Measurements from ENCODE around the gene NCCRP1.

NCCRP1 gene

GRCh38 chr19:39157997-39158389 lies 38.8 kb upstream of the NCCRP1 start:
- DNase-seq (ENCODE audit: low spot score in 2 of 2) = no peak
- no peaks in the 10 kb centered on the region for H3K4me1 ChIP-seq
- in situ Hi-C loops (cut with MboI; ENCODE audit: low sequenced_read_pairs) = no loop called here
- no peaks in the 10 kb centered on the region for H3K27me3 ChIP-seq (ENCODE audit: low read depth)
- H3K9me3 ChIP-seq = no peaks in the 10 kb centered on the region
- H3K36me3 ChIP-seq (replicated peaks) = no peaks in the 10 kb centered on the region
- no peak overlapping the region for H3K4me3 ChIP-seq

GRCh38 chr19:39158646-39159260 lies 38.0 kb upstream of the NCCRP1 start:
- Histone ChIP-seq H3K36me3 (replicated peaks) (no peaks in the 10 kb centered on the region), H3K27me3 (ENCODE audit: low read depth) (no peaks in the 10 kb centered on the region), H3K9me3 (no peaks in the 10 kb centered on the region), H3K4me1 (no peaks in the 10 kb centered on the region), H3K4me3 (no peak overlapping the region)
- DNase-seq (ENCODE audit: low spot score in 2 of 2) = no peak
- in situ Hi-C loops (cut with MboI; ENCODE audit: low sequenced_read_pairs) = no loop called here

- no peaks in the 10 kb centered on the region for H3K27me3 ChIP-seq (ENCODE audit: low read depth)
- H3K4me1 ChIP-seq = no peaks in the 10 kb centered on the region
- in situ Hi-C loops (cut with MboI; ENCODE audit: low sequenced_read_pairs) = no loop called here
- no peak overlapping the region for H3K4me3 ChIP-seq
- H3K36me3 ChIP-seq (replicated peaks) = no peaks in the 10 kb centered on the region
- H3K9me3 ChIP-seq = no peaks in the 10 kb centered on the region
- no peak for DNase-seq (ENCODE audit: low spot score in 2 of 2)
Observed at GRCh38 chr19:39160523-39160861, 36.3 kb upstream of the NCCRP1 start.

- in situ Hi-C loops (cut with MboI; ENCODE audit: low sequenced_read_pairs) = no loop called here
- DNase-seq (ENCODE audit: low spot score in 2 of 2) = no peak
- Histone ChIP-seq H3K36me3 (replicated peaks) (no peaks in the 10 kb centered on the region), H3K4me1 (no peaks in the 10 kb centered on the region), H3K9me3 (no peaks in the 10 kb centered on the region), H3K27me3 (ENCODE audit: low read depth) (no peaks in the 10 kb centered on the region), H3K4me3 (no peak overlapping the region)
Observed at GRCh38 chr19:39160889-39161672, 35.7 kb upstream of the NCCRP1 start.

GRCh38 chr19:39162441-39163043 lies 34.2 kb upstream of the NCCRP1 start:
- H3K4me3 ChIP-seq = no peak overlapping the region
- in situ Hi-C loops (cut with MboI; ENCODE audit: low sequenced_read_pairs) = no loop called here
- no peaks in the 10 kb centered on the region for H3K4me1 ChIP-seq
- no peak for DNase-seq (ENCODE audit: low spot score in 2 of 2)
- H3K36me3 ChIP-seq (replicated peaks) = no peaks in the 10 kb centered on the region
- no peaks in the 10 kb centered on the region for H3K27me3 ChIP-seq (ENCODE audit: low read depth)
- no peaks in the 10 kb centered on the region for H3K9me3 ChIP-seq

- no peak for DNase-seq (ENCODE audit: low spot score in 2 of 2)
- no peaks in the 10 kb centered on the region for H3K9me3 ChIP-seq
- H3K4me3 ChIP-seq = no peak overlapping the region
- no peaks in the 10 kb centered on the region for H3K4me1 ChIP-seq
- no peaks in the 10 kb centered on the region for H3K27me3 ChIP-seq (ENCODE audit: low read depth)
- H3K36me3 ChIP-seq (replicated peaks) = no peaks in the 10 kb centered on the region
- in situ Hi-C loops (cut with MboI; ENCODE audit: low sequenced_read_pairs) = no loop called here
Observed at GRCh38 chr19:39163621-39164020, 33.1 kb upstream of the NCCRP1 start.

GRCh38 chr19:39164289-39164688 lies 32.5 kb upstream of the NCCRP1 start:
- in situ Hi-C loops (cut with MboI; ENCODE audit: low sequenced_read_pairs) = no loop called here
- Histone ChIP-seq H3K9me3 (no peaks in the 10 kb centered on the region), H3K4me3 (no peak overlapping the region), H3K36me3 (replicated peaks) (no peaks in the 10 kb centered on the region), H3K4me1 (no peaks in the 10 kb centered on the region), H3K27me3 (ENCODE audit: low read depth) (no peaks in the 10 kb centered on the region)
- DNase-seq (ENCODE audit: low spot score in 2 of 2) = no peak

- in situ Hi-C loops (cut with MboI; ENCODE audit: low sequenced_read_pairs) = no loop called here
- Histone ChIP-seq H3K9me3 (no peaks in the 10 kb centered on the region), H3K4me3 (no peak overlapping the region), H3K4me1 (no peaks in the 10 kb centered on the region), H3K36me3 (replicated peaks) (no peaks in the 10 kb centered on the region), H3K27me3 (ENCODE audit: low read depth) (no peaks in the 10 kb centered on the region)
- no peak for DNase-seq (ENCODE audit: low spot score in 2 of 2)
Observed at GRCh38 chr19:39165857-39166256, 30.9 kb upstream of the NCCRP1 start.

GRCh38 chr19:39166571-39167391 lies 30.0 kb upstream of the NCCRP1 start:
- Histone ChIP-seq H3K27me3 (ENCODE audit: low read depth) (no peaks in the 10 kb centered on the region), H3K4me1 (no peaks in the 10 kb centered on the region), H3K9me3 (no peaks in the 10 kb centered on the region), H3K4me3 (no peak overlapping the region), H3K36me3 (replicated peaks) (no peaks in the 10 kb centered on the region)
- DNase-seq (ENCODE audit: low spot score in 2 of 2) = peak in 1 of 2 experiments; percentile 47
- in situ Hi-C loops (cut with MboI; ENCODE audit: low sequenced_read_pairs) = no loop called here

GRCh38 chr19:39167461-39168257 lies 29.1 kb upstream of the NCCRP1 start:
- H3K4me1 ChIP-seq = no peaks in the 10 kb centered on the region
- no peaks in the 10 kb centered on the region for H3K27me3 ChIP-seq (ENCODE audit: low read depth)
- in situ Hi-C loops (cut with MboI; ENCODE audit: low sequenced_read_pairs) = no loop called here
- no peak for DNase-seq (ENCODE audit: low spot score in 2 of 2)
- no peaks in the 10 kb centered on the region for H3K9me3 ChIP-seq
- no peaks in the 10 kb centered on the region for H3K36me3 ChIP-seq (replicated peaks)
- H3K4me3 ChIP-seq = no peak overlapping the region

- in situ Hi-C loops (cut with MboI; ENCODE audit: low sequenced_read_pairs) = no loop called here
- Histone ChIP-seq H3K27me3 (ENCODE audit: low read depth) (no peaks in the 10 kb centered on the region), H3K9me3 (no peaks in the 10 kb centered on the region), H3K4me1 (no peaks in the 10 kb centered on the region), H3K4me3 (no peak overlapping the region), H3K36me3 (replicated peaks) (no peaks in the 10 kb centered on the region)
- DNase-seq (ENCODE audit: low spot score in 2 of 2) = no peak
Observed at GRCh38 chr19:39168258-39169142, 28.3 kb upstream of the NCCRP1 start.

- Histone ChIP-seq H3K27me3 (ENCODE audit: low read depth) (no peaks in the 10 kb centered on the region), H3K4me1 (no peaks in the 10 kb centered on the region), H3K4me3 (no peak overlapping the region), H3K9me3 (no peaks in the 10 kb centered on the region), H3K36me3 (replicated peaks) (no peaks in the 10 kb centered on the region)
- DNase-seq (ENCODE audit: low spot score in 2 of 2) = no peak
- in situ Hi-C loops (cut with MboI; ENCODE audit: low sequenced_read_pairs) = no loop called here
Observed at GRCh38 chr19:39169143-39169810, 27.5 kb upstream of the NCCRP1 start.

All from HAP-1 (cell line).